ENCODE data around the gene SORCS1. TPM values are rescaled to one million over a fixed set of nuclear protein-coding genes. Genes with fewer than 3 reads are reported as not detected.

SORCS1 gene
- polyA plus RNA-seq, 1 experiment = 0.02 TPM

DNA sequence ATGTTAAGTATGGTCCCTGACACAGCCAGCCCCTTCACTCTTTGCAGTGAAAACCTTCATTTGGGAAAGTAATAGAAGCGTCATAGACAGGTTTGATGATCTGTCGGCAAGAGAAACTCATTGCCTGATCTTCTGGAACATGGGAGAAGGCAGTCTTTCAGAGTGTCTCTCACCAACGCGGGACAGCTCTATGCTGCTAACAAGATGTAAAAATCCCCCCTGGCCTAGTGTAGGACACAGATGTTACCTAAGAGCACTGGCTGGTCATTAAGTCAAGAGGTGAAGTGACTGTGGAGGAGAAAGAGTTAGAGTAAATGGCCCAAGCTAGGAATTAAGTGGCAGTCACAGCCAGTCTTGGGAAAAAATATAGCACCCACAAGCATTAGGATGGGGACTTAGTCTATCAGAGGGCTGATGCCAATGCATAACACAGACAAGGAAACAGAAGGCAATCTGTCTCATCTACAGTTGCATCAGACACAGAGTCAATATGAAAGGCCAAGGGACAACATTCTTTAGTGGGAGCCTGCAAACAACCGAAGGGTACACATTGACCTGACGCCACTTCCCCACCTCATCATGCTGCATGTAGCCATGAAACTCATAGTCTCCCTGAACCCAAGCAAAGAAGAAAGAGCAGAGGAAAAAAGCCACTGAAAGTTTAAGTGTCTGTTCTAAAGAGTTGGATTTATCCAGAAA is 69.5 kb downstream of the SORCS1 start:
- Histone ChIP-seq H3K9me3 (ENCODE audit: control insufficient read depth, insufficient read depth, low read length) (peaks cover 15% of the 10 kb centered on the region), H3K4me3 (ENCODE audit: low read depth, low read length) (no peak overlapping the region), H3K27me3 (ENCODE audit: control insufficient read depth, insufficient read depth, low read length) (no peaks in the 10 kb centered on the region), H3K27ac (ENCODE audit: low read depth, low read length) (no peak overlapping the region)
- ChIA-PET CTCF (no interaction called here), POLR2A (no interaction called here)
- no peak for DNase-seq (ENCODE audit: low read depth, low spot score)
- TF ChIP-seq, protein P1, sequence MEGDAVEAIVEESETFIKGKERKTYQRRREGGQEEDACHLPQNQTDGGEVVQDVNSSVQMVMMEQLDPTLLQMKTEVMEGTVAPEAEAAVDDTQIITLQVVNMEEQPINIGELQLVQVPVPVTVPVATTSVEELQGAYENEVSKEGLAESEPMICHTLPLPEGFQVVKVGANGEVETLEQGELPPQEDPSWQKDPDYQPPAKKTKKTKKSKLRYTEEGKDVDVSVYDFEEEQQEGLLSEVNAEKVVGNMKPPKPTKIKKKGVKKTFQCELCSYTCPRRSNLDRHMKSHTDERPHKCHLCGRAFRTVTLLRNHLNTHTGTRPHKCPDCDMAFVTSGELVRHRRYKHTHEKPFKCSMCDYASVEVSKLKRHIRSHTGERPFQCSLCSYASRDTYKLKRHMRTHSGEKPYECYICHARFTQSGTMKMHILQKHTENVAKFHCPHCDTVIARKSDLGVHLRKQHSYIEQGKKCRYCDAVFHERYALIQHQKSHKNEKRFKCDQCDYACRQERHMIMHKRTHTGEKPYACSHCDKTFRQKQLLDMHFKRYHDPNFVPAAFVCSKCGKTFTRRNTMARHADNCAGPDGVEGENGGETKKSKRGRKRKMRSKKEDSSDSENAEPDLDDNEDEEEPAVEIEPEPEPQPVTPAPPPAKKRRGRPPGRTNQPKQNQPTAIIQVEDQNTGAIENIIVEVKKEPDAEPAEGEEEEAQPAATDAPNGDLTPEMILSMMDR (IDR thresholded peaks at IDR 0.05; ENCODE audit: low read depth, low read length) = no peak

DNA sequence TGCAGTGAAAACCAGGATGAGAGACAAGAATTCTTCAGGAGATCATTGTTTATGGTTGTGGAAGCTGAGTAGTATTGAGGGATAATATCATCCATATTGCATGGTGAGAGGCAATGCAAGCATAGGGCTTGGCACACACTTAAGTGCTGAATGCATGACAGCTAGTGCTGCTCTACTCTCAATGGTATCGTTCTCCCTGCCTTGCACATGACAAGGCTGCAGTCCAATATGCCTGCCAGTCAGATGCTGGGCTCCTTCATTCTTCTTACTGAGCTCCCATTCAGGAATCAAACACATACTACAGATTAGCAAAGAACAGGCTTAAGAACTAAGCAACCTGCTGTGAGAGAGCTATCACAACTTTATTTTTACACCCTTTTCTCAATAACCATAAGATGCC is 72.2 kb downstream of the SORCS1 start:
- CTCF ChIA-PET = no interaction called here
- POLR2A ChIA-PET = no interaction called here
- TF ChIP-seq, protein P1 (IDR thresholded peaks at IDR 0.05; ENCODE audit: low read depth, low read length) = no peak

DNA sequence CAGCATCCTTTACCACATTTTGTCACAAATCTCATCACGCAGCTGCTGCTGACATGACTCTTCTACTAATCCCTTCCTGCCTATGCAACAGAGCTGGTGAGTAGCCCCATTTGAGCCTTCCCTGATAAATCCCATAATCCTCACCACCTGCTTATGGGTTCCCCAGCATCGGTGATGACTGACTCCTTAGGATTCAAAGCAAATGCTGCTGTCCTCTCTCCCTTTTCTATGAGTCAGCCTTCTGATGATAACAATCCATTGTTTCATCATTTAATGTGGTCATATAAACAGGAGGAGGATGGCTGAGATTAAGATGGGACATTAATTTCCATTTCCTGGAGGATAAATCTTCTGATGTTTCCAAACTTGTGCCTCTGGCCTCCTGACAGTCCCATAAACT is 73.4 kb downstream of the SORCS1 start:
- H3K4me3 ChIP-seq (ENCODE audit: low read depth, low read length) = no peak overlapping the region
- H3K27me3 ChIP-seq (ENCODE audit: control insufficient read depth, insufficient read depth, low read length) = no peaks in the 10 kb centered on the region
- CTCF ChIA-PET = no interaction called here
- POLR2A ChIA-PET = no interaction called here
- H3K27ac ChIP-seq (ENCODE audit: low read depth, low read length) = no peak overlapping the region
- TF ChIP-seq, protein P1 (IDR thresholded peaks at IDR 0.05; ENCODE audit: low read depth, low read length) = no peak
- H3K9me3 ChIP-seq (ENCODE audit: control insufficient read depth, insufficient read depth, low read length) = peaks cover 30% of the 10 kb centered on the region
- no peak for DNase-seq (ENCODE audit: low read depth, low spot score)

More for the DNA sequence above, 72.2 kb downstream of the SORCS1 start:
- no peak for DNase-seq (ENCODE audit: low read depth, low spot score)
- Histone ChIP-seq H3K4me3 (ENCODE audit: low read depth, low read length) (no peak overlapping the region), H3K27ac (ENCODE audit: low read depth, low read length) (no peak overlapping the region), H3K9me3 (ENCODE audit: control insufficient read depth, insufficient read depth, low read length) (peaks cover 26% of the 10 kb centered on the region), H3K27me3 (ENCODE audit: control insufficient read depth, insufficient read depth, low read length) (no peaks in the 10 kb centered on the region)

DNA sequence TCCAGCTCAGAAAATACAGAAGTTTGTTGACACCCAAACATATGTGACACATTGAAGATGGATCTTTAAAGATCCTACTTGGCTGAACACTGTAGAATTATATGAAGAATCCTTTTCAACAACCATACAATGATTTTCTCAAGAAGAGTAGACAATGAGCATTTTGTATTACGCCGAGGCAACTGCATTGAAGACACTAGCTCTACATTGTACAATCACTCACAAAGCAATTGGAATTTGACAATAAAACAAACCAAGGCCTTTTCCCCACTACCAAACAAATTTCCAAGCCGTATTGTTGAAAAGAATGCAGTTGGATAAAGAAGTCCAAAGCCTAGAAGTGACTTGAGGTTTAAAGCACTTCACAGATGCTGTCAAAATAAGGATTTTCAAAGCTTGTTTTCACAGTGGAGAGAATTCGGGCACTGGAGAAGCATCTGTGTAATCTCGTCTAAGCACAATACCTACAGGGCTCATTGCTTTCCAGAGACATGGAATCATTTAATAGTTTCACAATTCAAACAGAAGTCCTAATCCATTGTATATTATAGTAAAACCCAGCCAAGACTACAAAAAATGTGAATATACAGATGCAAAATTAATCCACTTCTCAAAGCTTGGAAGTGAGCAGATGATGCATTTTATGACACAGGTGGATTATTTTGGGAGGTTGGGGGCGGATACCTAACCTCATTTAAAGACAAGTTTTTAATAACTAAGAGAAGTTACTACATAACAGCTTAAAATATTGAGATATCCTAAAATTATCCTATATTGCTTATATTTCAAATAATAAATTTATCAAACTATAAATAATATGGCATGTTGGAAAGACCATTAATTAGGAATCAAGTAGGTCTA is 78.6 kb downstream of the SORCS1 start:
- Histone ChIP-seq H3K4me3 (ENCODE audit: low read depth, low read length) (no peak overlapping the region), H3K27me3 (ENCODE audit: control insufficient read depth, insufficient read depth, low read length) (no peaks in the 10 kb centered on the region), H3K9me3 (ENCODE audit: control insufficient read depth, insufficient read depth, low read length) (peaks cover 31% of the 10 kb centered on the region), H3K27ac (ENCODE audit: low read depth, low read length) (no peak overlapping the region)
- TF ChIP-seq, protein P1 (IDR thresholded peaks at IDR 0.05; ENCODE audit: low read depth, low read length) = no peak
- ChIA-PET CTCF (no interaction called here), POLR2A (no interaction called here)
- DNase-seq (ENCODE audit: low read depth, low spot score) = no peak

GRCh38 chr10:107083388-107084009 is 81.0 kb downstream of the SORCS1 start:
- TF ChIP-seq, protein P1 (IDR thresholded peaks at IDR 0.05; ENCODE audit: low read depth, low read length) = no peak
- H3K4me3 ChIP-seq (ENCODE audit: low read depth, low read length) = no peak overlapping the region
- no peak overlapping the region for H3K27ac ChIP-seq (ENCODE audit: low read depth, low read length)
- ChIA-PET POLR2A (no interaction called here), CTCF (no interaction called here)
- peaks cover 27% of the 10 kb centered on the region for H3K9me3 ChIP-seq (ENCODE audit: control insufficient read depth, insufficient read depth, low read length)
- no peaks in the 10 kb centered on the region for H3K27me3 ChIP-seq (ENCODE audit: control insufficient read depth, insufficient read depth, low read length)
- DNase-seq (ENCODE audit: low read depth, low spot score) = no peak

Measured in AG04450 (cell line).